SK-N-SH (cell line): ENCODE measurements around the gene SIT1.

ENCODE experiments used
- RAD21 ChIP-seq: IDR thresholded peaks from 2 replicates; pipeline ENCODE4 v1.6.1; 2012; ENCODE audit warnings: mild to moderate bottlenecking, low read length
- YY1 ChIP-seq: IDR thresholded peaks from 2 replicates; pipeline ENCODE4 v1.4.0; 2012; ENCODE audit warnings: low read depth, mild to moderate bottlenecking
- TF ChIP-seq, protein P1 (sequence below): fragments of 200-600 bp; sonication (generic); IDR thresholded peaks from 2 replicates; pipeline ENCODE4 v1.6.1; 2017; ENCODE audit warnings: antibody characterized with exemption, mild to moderate bottlenecking, moderate library complexity

DNA sequence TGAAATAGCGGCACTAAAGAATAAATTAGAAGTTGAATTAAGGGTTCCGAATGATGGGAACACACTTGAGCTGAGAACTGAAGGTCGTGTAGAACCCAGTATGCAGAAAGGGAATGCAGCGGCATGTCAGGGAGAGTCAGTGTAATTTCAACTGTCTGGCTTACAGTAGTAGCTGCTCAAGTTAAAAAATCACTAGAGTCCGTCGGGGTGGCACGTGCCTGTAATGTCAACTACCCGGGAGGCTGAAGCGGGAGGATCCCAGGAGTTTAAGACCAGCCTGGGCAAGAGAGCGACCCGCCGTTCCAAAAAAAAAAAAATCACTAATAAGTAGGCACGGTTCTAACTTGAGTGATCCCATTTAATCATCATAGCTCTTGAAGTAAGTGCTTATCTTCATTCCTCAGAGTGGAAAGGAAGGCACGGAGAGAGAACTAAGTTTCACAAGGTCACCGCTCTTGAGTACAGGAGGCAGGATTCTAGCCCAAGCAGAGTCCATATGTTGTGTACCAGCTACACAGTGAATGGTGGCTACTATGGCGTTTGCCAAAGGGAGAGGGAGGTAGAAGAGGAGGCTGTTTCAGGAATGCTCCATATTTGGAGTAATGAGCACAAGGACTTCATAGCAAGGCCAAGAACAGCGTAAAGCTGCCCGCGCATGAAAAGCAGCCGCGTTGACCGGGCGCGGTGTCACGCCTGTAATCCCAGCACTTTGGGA is 6.3 kb upstream of the SIT1 start:
- no peak for TF ChIP-seq RAD21
- TF ChIP-seq YY1 = no peak
- TF ChIP-seq, protein P1, sequence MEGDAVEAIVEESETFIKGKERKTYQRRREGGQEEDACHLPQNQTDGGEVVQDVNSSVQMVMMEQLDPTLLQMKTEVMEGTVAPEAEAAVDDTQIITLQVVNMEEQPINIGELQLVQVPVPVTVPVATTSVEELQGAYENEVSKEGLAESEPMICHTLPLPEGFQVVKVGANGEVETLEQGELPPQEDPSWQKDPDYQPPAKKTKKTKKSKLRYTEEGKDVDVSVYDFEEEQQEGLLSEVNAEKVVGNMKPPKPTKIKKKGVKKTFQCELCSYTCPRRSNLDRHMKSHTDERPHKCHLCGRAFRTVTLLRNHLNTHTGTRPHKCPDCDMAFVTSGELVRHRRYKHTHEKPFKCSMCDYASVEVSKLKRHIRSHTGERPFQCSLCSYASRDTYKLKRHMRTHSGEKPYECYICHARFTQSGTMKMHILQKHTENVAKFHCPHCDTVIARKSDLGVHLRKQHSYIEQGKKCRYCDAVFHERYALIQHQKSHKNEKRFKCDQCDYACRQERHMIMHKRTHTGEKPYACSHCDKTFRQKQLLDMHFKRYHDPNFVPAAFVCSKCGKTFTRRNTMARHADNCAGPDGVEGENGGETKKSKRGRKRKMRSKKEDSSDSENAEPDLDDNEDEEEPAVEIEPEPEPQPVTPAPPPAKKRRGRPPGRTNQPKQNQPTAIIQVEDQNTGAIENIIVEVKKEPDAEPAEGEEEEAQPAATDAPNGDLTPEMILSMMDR = no peak
